OCI-LY1 (cell line): ENCODE measurements around the gene HOTAIR.

Source experiments
- EZH2 ChIP-seq: fragments of 200-600 bp; sonication (generic), shearing (Covaris generic); IDR thresholded peaks from 2 replicates; pipeline ENCODE4 v1.8.0; 2017; ENCODE audit warnings: borderline replicate concordance, mixed run types, mild to moderate bottlenecking, antibody characterized with exemption, low read length, moderate library complexity, mixed read lengths
- TF ChIP-seq, protein P1 (sequence below): fragments of 200-600 bp; sonication (generic), shearing (Covaris generic); IDR thresholded peaks from 2 replicates; pipeline ENCODE4 v1.5.1; 2017; ENCODE audit warnings: mild to moderate bottlenecking, antibody characterized with exemption, low read length, moderate library complexity, mixed read lengths

DNA sequence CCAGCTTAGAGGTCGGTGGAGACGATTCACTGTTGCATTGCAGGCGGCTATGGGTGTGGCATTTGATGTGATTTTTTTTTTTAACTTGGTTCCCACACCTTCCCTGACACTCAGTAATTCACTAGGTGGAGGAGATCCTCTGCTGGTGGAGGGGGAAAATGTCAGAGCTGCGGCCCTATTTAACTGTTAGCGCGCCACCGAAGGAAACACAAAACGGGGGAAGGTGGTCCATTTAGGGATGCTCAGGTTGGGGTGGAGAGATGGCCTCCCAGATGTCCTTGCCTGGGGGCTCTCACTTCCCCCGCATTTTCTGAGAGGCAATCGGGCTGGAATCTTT, 24.3 kb downstream of the HOTAIR start:
- TF ChIP-seq, protein P1, sequence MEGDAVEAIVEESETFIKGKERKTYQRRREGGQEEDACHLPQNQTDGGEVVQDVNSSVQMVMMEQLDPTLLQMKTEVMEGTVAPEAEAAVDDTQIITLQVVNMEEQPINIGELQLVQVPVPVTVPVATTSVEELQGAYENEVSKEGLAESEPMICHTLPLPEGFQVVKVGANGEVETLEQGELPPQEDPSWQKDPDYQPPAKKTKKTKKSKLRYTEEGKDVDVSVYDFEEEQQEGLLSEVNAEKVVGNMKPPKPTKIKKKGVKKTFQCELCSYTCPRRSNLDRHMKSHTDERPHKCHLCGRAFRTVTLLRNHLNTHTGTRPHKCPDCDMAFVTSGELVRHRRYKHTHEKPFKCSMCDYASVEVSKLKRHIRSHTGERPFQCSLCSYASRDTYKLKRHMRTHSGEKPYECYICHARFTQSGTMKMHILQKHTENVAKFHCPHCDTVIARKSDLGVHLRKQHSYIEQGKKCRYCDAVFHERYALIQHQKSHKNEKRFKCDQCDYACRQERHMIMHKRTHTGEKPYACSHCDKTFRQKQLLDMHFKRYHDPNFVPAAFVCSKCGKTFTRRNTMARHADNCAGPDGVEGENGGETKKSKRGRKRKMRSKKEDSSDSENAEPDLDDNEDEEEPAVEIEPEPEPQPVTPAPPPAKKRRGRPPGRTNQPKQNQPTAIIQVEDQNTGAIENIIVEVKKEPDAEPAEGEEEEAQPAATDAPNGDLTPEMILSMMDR, result no peak
- no peak for TF ChIP-seq EZH2
